ENCODE measurements around the gene DGKB.

DNA sequence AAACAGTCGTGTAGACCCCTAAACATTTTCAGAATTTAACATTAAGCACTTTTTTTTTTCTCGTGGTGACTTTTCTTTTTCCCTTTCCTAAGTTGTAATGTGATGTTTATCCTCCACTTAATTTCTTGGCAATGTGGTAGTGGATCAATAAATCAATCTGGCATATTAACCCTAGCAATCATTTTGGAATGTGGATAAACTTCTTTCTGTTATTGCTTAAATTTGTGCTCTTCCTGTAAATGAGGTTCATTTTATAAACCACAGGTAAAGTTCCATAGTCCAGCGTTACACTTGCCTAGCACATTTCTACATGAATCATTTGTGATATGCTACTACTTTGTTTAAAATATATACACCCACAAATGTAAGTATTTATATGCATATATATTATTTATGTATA lies 665.7 kb downstream of the DGKB start:
- TF ChIP-seq, protein P1, sequence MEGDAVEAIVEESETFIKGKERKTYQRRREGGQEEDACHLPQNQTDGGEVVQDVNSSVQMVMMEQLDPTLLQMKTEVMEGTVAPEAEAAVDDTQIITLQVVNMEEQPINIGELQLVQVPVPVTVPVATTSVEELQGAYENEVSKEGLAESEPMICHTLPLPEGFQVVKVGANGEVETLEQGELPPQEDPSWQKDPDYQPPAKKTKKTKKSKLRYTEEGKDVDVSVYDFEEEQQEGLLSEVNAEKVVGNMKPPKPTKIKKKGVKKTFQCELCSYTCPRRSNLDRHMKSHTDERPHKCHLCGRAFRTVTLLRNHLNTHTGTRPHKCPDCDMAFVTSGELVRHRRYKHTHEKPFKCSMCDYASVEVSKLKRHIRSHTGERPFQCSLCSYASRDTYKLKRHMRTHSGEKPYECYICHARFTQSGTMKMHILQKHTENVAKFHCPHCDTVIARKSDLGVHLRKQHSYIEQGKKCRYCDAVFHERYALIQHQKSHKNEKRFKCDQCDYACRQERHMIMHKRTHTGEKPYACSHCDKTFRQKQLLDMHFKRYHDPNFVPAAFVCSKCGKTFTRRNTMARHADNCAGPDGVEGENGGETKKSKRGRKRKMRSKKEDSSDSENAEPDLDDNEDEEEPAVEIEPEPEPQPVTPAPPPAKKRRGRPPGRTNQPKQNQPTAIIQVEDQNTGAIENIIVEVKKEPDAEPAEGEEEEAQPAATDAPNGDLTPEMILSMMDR (IDR thresholded peaks at IDR 0.05; ENCODE audit: low read length), result no peak
- no peak for TF ChIP-seq EZH2phosphoT487 (IDR thresholded peaks at IDR 0.05; ENCODE audit: low read length)

All from MM.1S (cell line).